Activated CD4-positive, alpha-beta T cell treated with anti-CD3 and anti-CD28 coated beads for 48 hours (primary cell): ENCODE measurements around the gene SERTAD1.

ENCODE experiments used
- DNase-seq: peaks from one replicate; pipeline ENCODE4 v3.0.0-alpha.2; 2020

Gene SERTAD1

GRCh38 chr19:40374084-40374483 is 51.7 kb downstream of the SERTAD1 start:
- DNase-seq: no peak

- no peak for DNase-seq
These were observed 54.0 kb downstream of the SERTAD1 start for GRCh38 chr19:40371802-40372122.
